ENCODE results near the gene ANK3.

DNA sequence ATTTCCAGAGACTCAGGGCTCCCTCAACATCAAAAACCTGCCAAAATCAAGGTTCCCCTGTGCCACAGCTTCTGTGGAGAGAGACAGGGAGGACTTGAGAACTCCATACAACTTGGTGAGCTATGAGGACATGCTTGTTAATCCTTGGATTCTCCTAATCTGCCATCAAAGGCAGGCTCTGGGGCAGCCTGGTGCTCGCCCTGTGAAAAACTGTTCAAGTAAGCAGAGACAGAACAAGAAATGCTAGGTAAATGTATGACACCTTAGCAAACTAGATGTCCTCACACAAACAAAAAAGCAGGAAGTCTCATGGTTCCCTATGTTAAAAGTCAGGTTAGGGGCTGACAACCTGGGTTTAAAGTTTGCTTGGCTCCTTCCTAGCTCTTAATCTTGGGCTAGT lies 73.6 kb downstream of the ANK3 start:
- TF ChIP-seq, protein P1, sequence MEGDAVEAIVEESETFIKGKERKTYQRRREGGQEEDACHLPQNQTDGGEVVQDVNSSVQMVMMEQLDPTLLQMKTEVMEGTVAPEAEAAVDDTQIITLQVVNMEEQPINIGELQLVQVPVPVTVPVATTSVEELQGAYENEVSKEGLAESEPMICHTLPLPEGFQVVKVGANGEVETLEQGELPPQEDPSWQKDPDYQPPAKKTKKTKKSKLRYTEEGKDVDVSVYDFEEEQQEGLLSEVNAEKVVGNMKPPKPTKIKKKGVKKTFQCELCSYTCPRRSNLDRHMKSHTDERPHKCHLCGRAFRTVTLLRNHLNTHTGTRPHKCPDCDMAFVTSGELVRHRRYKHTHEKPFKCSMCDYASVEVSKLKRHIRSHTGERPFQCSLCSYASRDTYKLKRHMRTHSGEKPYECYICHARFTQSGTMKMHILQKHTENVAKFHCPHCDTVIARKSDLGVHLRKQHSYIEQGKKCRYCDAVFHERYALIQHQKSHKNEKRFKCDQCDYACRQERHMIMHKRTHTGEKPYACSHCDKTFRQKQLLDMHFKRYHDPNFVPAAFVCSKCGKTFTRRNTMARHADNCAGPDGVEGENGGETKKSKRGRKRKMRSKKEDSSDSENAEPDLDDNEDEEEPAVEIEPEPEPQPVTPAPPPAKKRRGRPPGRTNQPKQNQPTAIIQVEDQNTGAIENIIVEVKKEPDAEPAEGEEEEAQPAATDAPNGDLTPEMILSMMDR (IDR thresholded peaks at IDR 0.05 in 8 of 11, conservative IDR thresholded peaks at IDR 0.05 in 3 of 11), result no peak
- no peak for TF ChIP-seq POLR2A (IDR thresholded peaks at IDR 0.05)
- no peak for TF ChIP-seq POLR2AphosphoS5 (IDR thresholded peaks at IDR 0.05)

Data from spleen (tissue), 7 donors.